HFFc6 (cell line): Measurements from ENCODE around the gene FEM1A. TPM values are rescaled to one million over a fixed set of nuclear protein-coding genes. Genes with fewer than 3 reads are reported as not detected.
"Not testable (repeated sequence)": the region's sequence is repeated elsewhere in the genome, so short reads cannot be mapped to it uniquely, and the experiment has no call there.

Source experiments
- DNase-seq: peaks from one replicate; pipeline ENCODE4 v3.0.0-alpha.2; 2018
- H3K27ac Mint-ChIP-seq: 2 replicates; pipeline ENCODE4 v1.8.0; 2020; ENCODE audit warnings: mild to moderate bottlenecking, mixed read lengths
- H3K27me3 Mint-ChIP-seq: 2 replicates; pipeline ENCODE4 v1.8.0; 2021; ENCODE audit warnings: mild to moderate bottlenecking, moderate library complexity, mixed read lengths; ENCODE audit not compliant: insufficient read depth
- H3K36me3 Mint-ChIP-seq: 2 replicates; pipeline ENCODE4 v1.8.0; 2021; ENCODE audit warnings: low read depth, mixed read lengths
- H3K4me1 Mint-ChIP-seq: 2 replicates; pipeline ENCODE4 v1.8.0; 2020; ENCODE audit warnings: low read depth, mixed read lengths
- H3K4me3 Mint-ChIP-seq: 2 replicates; pipeline ENCODE4 v1.8.0; 2020; ENCODE audit warnings: mild to moderate bottlenecking, moderate library complexity, mixed read lengths
- H3K9me3 Mint-ChIP-seq: 2 replicates; pipeline ENCODE4 v1.8.0; 2020; ENCODE audit warnings: mild to moderate bottlenecking, mixed read lengths
- CTCF ChIP-seq: fragments of 200-600 bp; sonication (generic); IDR thresholded peaks from 2 replicates; pipeline ENCODE4 v1.5.0; 2021; ENCODE audit warnings: antibody characterized with exemption, mild to moderate bottlenecking
- total RNA-seq, 6 experiments: library from RNA; stranded (reverse); fragmentation: NEBNext Ultra II Directional; extraction: Animal tissue kit (Norgen Biotek cat#: 25700); gene quantifications; 2 replicates in 1 of 6; 3 replicates in 5 of 6; pipeline ENCODE4 v1.2.3, GENCODE V29; 2021

FEM1A gene
- total RNA-seq, 6 experiments from 2014 or later: 8.4 to 10.2 (median 9.0) TPM

DNA sequence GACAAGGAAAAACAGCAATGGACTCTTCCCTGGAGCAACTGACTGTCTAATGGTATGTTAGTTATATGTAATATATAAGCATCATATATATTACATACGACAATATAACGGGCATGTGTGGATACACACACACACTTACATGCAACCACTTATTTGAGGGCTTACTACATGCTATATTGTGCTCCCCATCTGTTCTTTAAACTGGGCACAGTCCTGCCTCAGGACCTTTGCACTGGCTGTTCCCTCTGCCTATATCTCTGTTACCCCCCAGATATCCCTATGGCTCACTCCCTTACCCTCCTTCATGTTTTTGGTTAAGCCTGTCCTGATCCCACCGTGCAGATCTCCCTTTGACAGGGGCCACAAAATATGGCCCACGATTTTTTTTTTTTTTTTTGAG is 29.7 kb downstream of the FEM1A start:
- no peak for TF ChIP-seq CTCF
- H3K27ac Mint-ChIP-seq: no peak overlapping the region
- DNase-seq: no peak
- no peaks in the 10 kb centered on the region; the same call in 1 of the 2 replicates for H3K27me3 Mint-ChIP-seq
- H3K9me3 Mint-ChIP-seq: no peaks in the 10 kb centered on the region
- no peaks in the 10 kb centered on the region for H3K4me1 Mint-ChIP-seq
- peaks cover 38% of the 10 kb centered on the region for H3K36me3 Mint-ChIP-seq
- no peak overlapping the region for H3K4me3 Mint-ChIP-seq

DNA sequence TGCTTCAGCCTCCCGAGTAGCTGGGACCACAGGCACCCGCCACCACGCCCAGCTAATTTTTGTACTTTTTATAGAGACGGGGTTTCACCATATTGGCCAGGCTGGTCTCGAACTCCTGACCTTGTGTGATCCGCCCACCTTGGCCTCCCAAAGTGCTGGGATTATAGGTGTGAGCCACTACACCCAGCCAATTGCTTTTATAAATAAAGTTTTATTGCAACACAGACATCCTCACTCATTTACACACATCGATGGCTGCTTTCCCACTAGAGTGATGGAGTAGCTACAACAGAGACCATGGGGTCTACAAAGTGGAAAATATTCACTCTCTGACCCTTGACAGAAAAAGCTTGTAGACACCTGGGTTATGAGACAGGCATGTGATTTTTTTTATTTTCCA is 30.8 kb downstream of the FEM1A start:
- not testable (repeated sequence) for H3K9me3 Mint-ChIP-seq, DNase-seq, H3K4me1 Mint-ChIP-seq, H3K27ac Mint-ChIP-seq, H3K27me3 Mint-ChIP-seq, H3K4me3 Mint-ChIP-seq
- peaks cover 29% of the 10 kb centered on the region for H3K36me3 Mint-ChIP-seq

GRCh38 chr19:4823577-4823976 is 32.0 kb downstream of the FEM1A start:
- DNase-seq: no peak
- Mint-ChIP-seq H3K4me1 (0 out of 2 replicates have a peak, but pooled peaks cover 5% of the 10 kb centered on the region), H3K36me3 (peaks cover 22% of the 10 kb centered on the region), H3K27ac (no peak overlapping the region), H3K27me3 (no peaks in the 10 kb centered on the region; the same call in 1 of the 2 replicates), H3K9me3 (no peaks in the 10 kb centered on the region), H3K4me3 (no peak overlapping the region)
- TF ChIP-seq CTCF: no peak

GRCh38 chr19:4829001-4829712 is 37.6 kb downstream of the FEM1A start:
- Mint-ChIP-seq H3K27ac (no peak overlapping the region; the same call in 1 of the 2 replicates), H3K4me1 (peaks cover 21% of the 10 kb centered on the region), H3K9me3 (no peaks in the 10 kb centered on the region), H3K36me3 (peaks cover 5% of the 10 kb centered on the region; the same call in 1 of the 2 replicates), H3K4me3 (peak overlapping the region; percentile 66), H3K27me3 (no peaks in the 10 kb centered on the region)
- no peak for TF ChIP-seq CTCF
- no peak for DNase-seq

DNA sequence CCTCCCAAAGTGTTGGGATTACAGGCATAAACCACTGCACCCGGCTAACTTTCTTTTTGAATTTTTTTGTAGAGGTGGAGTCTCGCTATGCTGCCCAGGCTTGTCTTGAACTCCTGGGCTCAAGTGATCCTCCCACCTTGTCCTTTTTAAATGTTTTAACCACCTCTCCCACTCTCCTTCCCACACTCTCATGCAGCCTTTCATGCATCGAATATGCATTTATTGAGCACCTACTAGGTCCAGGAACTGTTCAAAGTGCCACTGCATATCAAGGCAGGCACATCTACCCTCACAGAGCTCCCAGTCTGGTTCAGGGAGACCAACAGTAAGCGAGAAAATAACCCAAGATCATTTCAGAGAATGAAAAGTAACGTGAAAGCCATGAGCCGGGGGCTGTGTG is 38.8 kb downstream of the FEM1A start:
- no peaks in the 10 kb centered on the region for H3K9me3 Mint-ChIP-seq
- H3K27ac Mint-ChIP-seq: peak overlapping the region; percentile 70
- peaks cover 5% of the 10 kb centered on the region; the same call in 1 of the 2 replicates for H3K36me3 Mint-ChIP-seq
- H3K4me1 Mint-ChIP-seq: peaks cover 21% of the 10 kb centered on the region
- peak overlapping the region; percentile 87 for H3K4me3 Mint-ChIP-seq
- no peak for TF ChIP-seq CTCF
- H3K27me3 Mint-ChIP-seq: no peaks in the 10 kb centered on the region
- DNase-seq: no peak

- peak overlapping the region; percentile 70 for H3K27ac Mint-ChIP-seq
- peaks cover 5% of the 10 kb centered on the region; the same call in 1 of the 2 replicates for H3K36me3 Mint-ChIP-seq
- no peak for DNase-seq
- no peaks in the 10 kb centered on the region for H3K9me3 Mint-ChIP-seq
- peaks cover 21% of the 10 kb centered on the region for H3K4me1 Mint-ChIP-seq
- no peaks in the 10 kb centered on the region for H3K27me3 Mint-ChIP-seq
- no peak for TF ChIP-seq CTCF
- peak overlapping the region; percentile 87 for H3K4me3 Mint-ChIP-seq
Observed at GRCh38 chr19:4830768-4831265, 39.3 kb downstream of the FEM1A start.
